Mucosa of stomach (tissue), 1 donor: Measurements from ENCODE around the gene LRMDA.

Experiments
- H3K27me3 ChIP-seq: one replicate; pipeline ENCODE4 v1.7.0; 2013; ENCODE audit warnings: mild to moderate bottlenecking, low read length; ENCODE audit not compliant: control insufficient read depth, insufficient read depth
- H3K36me3 ChIP-seq: one replicate; pipeline ENCODE4 v1.7.0; 2013; ENCODE audit warnings: low read length; ENCODE audit not compliant: control insufficient read depth, insufficient read depth
- H3K4me1 ChIP-seq: one replicate; pipeline ENCODE4 v1.7.0; 2013; ENCODE audit warnings: mild to moderate bottlenecking, low read length; ENCODE audit not compliant: control insufficient read depth, insufficient read depth
- H3K4me3 ChIP-seq: one replicate; pipeline ENCODE4 v1.7.0; 2013; ENCODE audit warnings: low read length
- H3K9ac ChIP-seq: one replicate; pipeline ENCODE4 v1.7.0; 2013; ENCODE audit warnings: mild to moderate bottlenecking, low read length, moderate library complexity
- H3K9me3 ChIP-seq: one replicate; pipeline ENCODE4 v1.7.0; 2013; ENCODE audit warnings: mild to moderate bottlenecking, low read length, moderate library complexity; ENCODE audit not compliant: control insufficient read depth
- donor health status: Pancreatic carcinoma.

The LRMDA gene

GRCh38 chr10:75495434-75496190 lies 64.2 kb downstream of the LRMDA start:
- Histone ChIP-seq H3K9ac (no peak overlapping the region), H3K9me3 (no peaks in the 10 kb centered on the region), H3K36me3 (no peaks in the 10 kb centered on the region), H3K4me3 (no peak overlapping the region), H3K27me3 (no peaks in the 10 kb centered on the region), H3K4me1 (peaks cover 15% of the 10 kb centered on the region)

GRCh38 chr10:75496191-75496567 lies 64.8 kb downstream of the LRMDA start:
- Histone ChIP-seq H3K4me1 (peaks cover 15% of the 10 kb centered on the region), H3K36me3 (no peaks in the 10 kb centered on the region), H3K27me3 (no peaks in the 10 kb centered on the region), H3K9me3 (no peaks in the 10 kb centered on the region), H3K4me3 (no peak overlapping the region), H3K9ac (no peak overlapping the region)

GRCh38 chr10:75497997-75498883 lies 66.8 kb downstream of the LRMDA start:
- Histone ChIP-seq H3K36me3 (no peaks in the 10 kb centered on the region), H3K9ac (no peak overlapping the region), H3K27me3 (no peaks in the 10 kb centered on the region), H3K4me3 (no peak overlapping the region), H3K4me1 (peaks cover 15% of the 10 kb centered on the region), H3K9me3 (no peaks in the 10 kb centered on the region)

- no peak overlapping the region for H3K9ac ChIP-seq
- no peaks in the 10 kb centered on the region for H3K27me3 ChIP-seq
- H3K4me3 ChIP-seq = no peak overlapping the region
- H3K9me3 ChIP-seq = no peaks in the 10 kb centered on the region
- H3K4me1 ChIP-seq = peaks cover 15% of the 10 kb centered on the region
- no peaks in the 10 kb centered on the region for H3K36me3 ChIP-seq
Measured at GRCh38 chr10:75498884-75499350, 67.5 kb downstream of the LRMDA start.

- Histone ChIP-seq H3K9ac (no peak overlapping the region), H3K4me1 (peaks cover 15% of the 10 kb centered on the region), H3K9me3 (no peaks in the 10 kb centered on the region), H3K36me3 (no peaks in the 10 kb centered on the region), H3K4me3 (no peak overlapping the region), H3K27me3 (no peaks in the 10 kb centered on the region)
Measured at GRCh38 chr10:75499556-75500160, 68.2 kb downstream of the LRMDA start.

- H3K9me3 ChIP-seq = no peaks in the 10 kb centered on the region
- peaks cover 18% of the 10 kb centered on the region for H3K4me1 ChIP-seq
- no peak overlapping the region for H3K9ac ChIP-seq
- no peaks in the 10 kb centered on the region for H3K36me3 ChIP-seq
- H3K27me3 ChIP-seq = no peaks in the 10 kb centered on the region
- H3K4me3 ChIP-seq = no peak overlapping the region
Measured at GRCh38 chr10:75502389-75502788, 71.0 kb downstream of the LRMDA start.

GRCh38 chr10:75502838-75503237 lies 71.4 kb downstream of the LRMDA start:
- Histone ChIP-seq H3K9me3 (no peaks in the 10 kb centered on the region), H3K9ac (no peak overlapping the region), H3K4me3 (no peak overlapping the region), H3K36me3 (no peaks in the 10 kb centered on the region), H3K4me1 (peaks cover 23% of the 10 kb centered on the region), H3K27me3 (no peaks in the 10 kb centered on the region)

- no peak overlapping the region for H3K4me3 ChIP-seq
- H3K27me3 ChIP-seq = no peaks in the 10 kb centered on the region
- H3K9me3 ChIP-seq = no peaks in the 10 kb centered on the region
- H3K9ac ChIP-seq = no peak overlapping the region
- no peaks in the 10 kb centered on the region for H3K36me3 ChIP-seq
- peaks cover 19% of the 10 kb centered on the region for H3K4me1 ChIP-seq
Measured at GRCh38 chr10:75505293-75505692, 73.9 kb downstream of the LRMDA start.

- Histone ChIP-seq H3K9ac (no peak overlapping the region), H3K36me3 (no peaks in the 10 kb centered on the region), H3K4me3 (no peak overlapping the region), H3K9me3 (no peaks in the 10 kb centered on the region), H3K4me1 (peaks cover 19% of the 10 kb centered on the region), H3K27me3 (no peaks in the 10 kb centered on the region)
Measured at GRCh38 chr10:75505840-75506506, 74.5 kb downstream of the LRMDA start.

- Histone ChIP-seq H3K9ac (no peak overlapping the region), H3K36me3 (no peaks in the 10 kb centered on the region), H3K27me3 (no peaks in the 10 kb centered on the region), H3K9me3 (no peaks in the 10 kb centered on the region), H3K4me3 (no peak overlapping the region), H3K4me1 (peaks cover 19% of the 10 kb centered on the region)
Measured at GRCh38 chr10:75506930-75507329, 75.5 kb downstream of the LRMDA start.

- no peaks in the 10 kb centered on the region for H3K27me3 ChIP-seq
- peaks cover 19% of the 10 kb centered on the region for H3K4me1 ChIP-seq
- no peaks in the 10 kb centered on the region for H3K36me3 ChIP-seq
- no peak overlapping the region for H3K9ac ChIP-seq
- H3K4me3 ChIP-seq = no peak overlapping the region
- no peaks in the 10 kb centered on the region for H3K9me3 ChIP-seq
Measured at GRCh38 chr10:75507469-75507868, 76.0 kb downstream of the LRMDA start.
